Activated CD8-positive, alpha-beta T cell treated with anti-CD3 and anti-CD28 coated beads, Interleukin-2, amount 10 ng/mL, durations not matched to agents 7 days and 5 days (primary cell): Measurements from ENCODE around the gene NOP14. TPM values are rescaled to one million over a fixed set of nuclear protein-coding genes. Genes with fewer than 3 reads are reported as not detected.
A peak's percentile ranks its signal among the peaks of the same experiment; 100 is the strongest.
"Not testable (repeated sequence)": the region's sequence is repeated elsewhere in the genome, so short reads cannot be mapped to it uniquely, and the experiment has no call there.

Experiments used
- ATAC-seq: fragments of 150-1000 bp; cut with Tn5 transposase; one replicate; pipeline ENCODE4 v1.10.0; 2021; ENCODE audit warnings: moderate library complexity
- CTCF ChIA-PET: fragments of 350-600 bp; sonication (Branson Sonifier 250); formaldehyde crosslinking; loops from one replicate; lab custom pipeline; 2021; ENCODE audit warnings: antibody characterized with exemption; lab: Charles Lee
- POLR2A ChIA-PET: fragments of 350-600 bp; sonication (Branson Sonifier 250); formaldehyde crosslinking; loops from one replicate; lab custom pipeline; 2021; ENCODE audit warnings: antibody characterized with exemption; lab: Charles Lee
- DNase-seq: peaks from one replicate; pipeline ENCODE4 v3.0.0-alpha.2; 2020
- H3K27ac Mint-ChIP-seq: one replicate; pipeline ENCODE4 v1.8.0; 2021; ENCODE audit warnings: mild to moderate bottlenecking, mixed read lengths
- H3K27me3 Mint-ChIP-seq: one replicate; pipeline ENCODE4 v1.8.0; 2021; ENCODE audit warnings: low read depth, mixed read lengths
- H3K36me3 Mint-ChIP-seq: one replicate; pipeline ENCODE4 v1.8.0; 2021; ENCODE audit warnings: low read depth, mixed read lengths
- H3K4me1 Mint-ChIP-seq: one replicate; pipeline ENCODE4 v1.8.0; 2021; ENCODE audit warnings: low read depth, mixed read lengths
- H3K4me3 Mint-ChIP-seq: one replicate; pipeline ENCODE4 v1.8.0; 2021; ENCODE audit warnings: mild to moderate bottlenecking, mixed read lengths
- H3K9me3 Mint-ChIP-seq: one replicate; pipeline ENCODE4 v1.8.0; 2022; ENCODE audit warnings: mixed read lengths; ENCODE audit not compliant: insufficient read depth
- total RNA-seq, 2 experiments: library from RNA; stranded (reverse); gene quantifications; one replicate each; pipeline ENCODE4 v1.2.3, GENCODE V29; 2021

The NOP14 gene
- total RNA-seq, 2 experiments from 2014 or later: 47.6 to 52.3 TPM

- Mint-ChIP-seq H3K4me3 (no peak overlapping the region), H3K36me3 (peaks cover 70% of the 10 kb centered on the region), H3K27me3 (no peaks in the 10 kb centered on the region), H3K9me3 (no peaks in the 10 kb centered on the region), H3K27ac (no peak overlapping the region), H3K4me1 (peaks cover 12% of the 10 kb centered on the region)
- ATAC-seq (no peak), DNase-seq (no peak)
- ChIA-PET POLR2A (interaction anchor here (0.7 to 1.3 kb wide), 2 partner anchors 11 to 102 kb away, joined by 3 to 6 read pairs; no protein-coding TSS in a partner anchor), CTCF (interaction anchor here (2.1 kb wide), 1 partner anchor 183 kb away, joined by 10 read pairs; no protein-coding TSS in a partner anchor)
Measured at GRCh38 chr4:2946812-2947600, 16.2 kb downstream of the NOP14 start.

GRCh38 chr4:2945619-2946604 is 17.3 kb downstream of the NOP14 start:
- POLR2A ChIA-PET: interaction anchor here (1.0 to 1.8 kb wide), 3 partner anchors 9 to 10 kb away, joined by 3 to 6 read pairs (median 4); no protein-coding TSS in a partner anchor
- H3K27ac Mint-ChIP-seq, ATAC-seq, H3K9me3 Mint-ChIP-seq, H3K4me3 Mint-ChIP-seq, DNase-seq, H3K27me3 Mint-ChIP-seq: not testable (repeated sequence)
- CTCF ChIA-PET: interaction anchor here (1.2 to 2.4 kb wide), 3 partner anchors 8 to 11 kb away, joined by 5 to 12 read pairs (median 7); no protein-coding TSS in a partner anchor
- H3K4me1 Mint-ChIP-seq: peaks cover 19% of the 10 kb centered on the region
- peaks cover 71% of the 10 kb centered on the region for H3K36me3 Mint-ChIP-seq

- DNase-seq: no peak
- H3K27me3 Mint-ChIP-seq: no peaks in the 10 kb centered on the region
- no peak overlapping the region for H3K4me3 Mint-ChIP-seq
- no peak for ATAC-seq
- no peaks in the 10 kb centered on the region for H3K9me3 Mint-ChIP-seq
- H3K4me1 Mint-ChIP-seq: peaks cover 28% of the 10 kb centered on the region
- H3K27ac Mint-ChIP-seq: no peak overlapping the region
- POLR2A ChIA-PET: interaction anchor here (1.0 to 1.8 kb wide), 2 partner anchors 8 to 9 kb away, joined by 3 to 4 read pairs; no protein-coding TSS in a partner anchor
- CTCF ChIA-PET: interaction anchor here (1.2 to 2.4 kb wide), 5 partner anchors 9 to 181 kb away, joined by 3 to 12 read pairs (median 5); no protein-coding TSS in a partner anchor
- peaks cover 74% of the 10 kb centered on the region for H3K36me3 Mint-ChIP-seq
Measured at GRCh38 chr4:2944586-2945526, 18.4 kb downstream of the NOP14 start.

GRCh38 chr4:2944091-2944482 is 19.1 kb downstream of the NOP14 start:
- H3K27me3 Mint-ChIP-seq: no peaks in the 10 kb centered on the region

GRCh38 chr4:2943364-2944090 is 19.7 kb downstream of the NOP14 start:
- ATAC-seq (no peak), DNase-seq (no peak)
- peak overlapping the region; percentile 52 for H3K27ac Mint-ChIP-seq
- no peak overlapping the region for H3K4me3 Mint-ChIP-seq
- H3K9me3 Mint-ChIP-seq: no peaks in the 10 kb centered on the region
- H3K27me3 Mint-ChIP-seq: no peaks in the 10 kb centered on the region
- H3K36me3 Mint-ChIP-seq: peaks cover 73% of the 10 kb centered on the region
- ChIA-PET POLR2A (no interaction called here), CTCF (interaction anchor here (0.6 to 2.4 kb wide), 6 partner anchors 8 to 179 kb away, joined by 3 to 12 read pairs (median 4); no protein-coding TSS in a partner anchor)
- H3K4me1 Mint-ChIP-seq: peaks cover 36% of the 10 kb centered on the region

More at GRCh38 chr4:2944091-2944482, 19.1 kb downstream of the NOP14 start:
- H3K36me3 Mint-ChIP-seq: peaks cover 74% of the 10 kb centered on the region
- ATAC-seq: no peak
- POLR2A ChIA-PET: interaction anchor here (1.8 kb wide), 1 partner anchor 8 kb away, joined by 4 read pairs; no protein-coding TSS in a partner anchor
- H3K27ac Mint-ChIP-seq: no peak overlapping the region
- H3K4me3 Mint-ChIP-seq: no peak overlapping the region
- CTCF ChIA-PET: interaction anchor here (0.6 to 2.4 kb wide), 5 partner anchors 9 to 180 kb away, joined by 3 to 12 read pairs (median 5); no protein-coding TSS in a partner anchor
- H3K4me1 Mint-ChIP-seq: peaks cover 32% of the 10 kb centered on the region
- H3K9me3 Mint-ChIP-seq: no peaks in the 10 kb centered on the region
- no peak for DNase-seq

GRCh38 chr4:2942532-2943363 is 20.5 kb downstream of the NOP14 start:
- no peaks in the 10 kb centered on the region for H3K27me3 Mint-ChIP-seq
- peaks cover 38% of the 10 kb centered on the region for H3K4me1 Mint-ChIP-seq
- peak overlapping the region; percentile 15 for H3K4me3 Mint-ChIP-seq
- DNase-seq: no peak
- ChIA-PET POLR2A (no interaction called here), CTCF (interaction anchor here (1.1 to 1.8 kb wide), 2 partner anchors 12 to 179 kb away, joined by 4 to 5 read pairs; no protein-coding TSS in a partner anchor)
- peak; percentile 35 for ATAC-seq
- peaks cover 70% of the 10 kb centered on the region for H3K36me3 Mint-ChIP-seq
- no peaks in the 10 kb centered on the region for H3K9me3 Mint-ChIP-seq
- H3K27ac Mint-ChIP-seq: peak overlapping the region; percentile 84

- H3K4me1 Mint-ChIP-seq: peaks cover 43% of the 10 kb centered on the region
- DNase-seq: no peak
Measured at GRCh38 chr4:2942037-2942531, 21.1 kb downstream of the NOP14 start.

GRCh38 chr4:2941138-2942036 is 21.8 kb downstream of the NOP14 start:
- H3K9me3 Mint-ChIP-seq: no peaks in the 10 kb centered on the region
- H3K36me3 Mint-ChIP-seq: peaks cover 72% of the 10 kb centered on the region
- ChIA-PET CTCF (interaction anchor here (0.7 to 1.3 kb wide), 2 partner anchors 13 to 130 kb away, joined by 3 read pairs; no protein-coding TSS in a partner anchor), POLR2A (interaction anchor here (0.8 kb wide), 1 partner anchor 205 kb away, joined by 3 read pairs; no protein-coding TSS in a partner anchor)
- DNase-seq (no peak), ATAC-seq (no peak)
- peaks cover 50% of the 10 kb centered on the region for H3K4me1 Mint-ChIP-seq
- H3K27me3 Mint-ChIP-seq: no peaks in the 10 kb centered on the region
- no peak overlapping the region for H3K4me3 Mint-ChIP-seq
- H3K27ac Mint-ChIP-seq: peak overlapping the region; percentile 84

More at GRCh38 chr4:2942037-2942531, 21.1 kb downstream of the NOP14 start:
- Mint-ChIP-seq H3K9me3 (no peaks in the 10 kb centered on the region), H3K4me3 (peak overlapping the region; percentile 15), H3K27me3 (no peaks in the 10 kb centered on the region), H3K27ac (peak overlapping the region; percentile 84), H3K36me3 (peaks cover 70% of the 10 kb centered on the region)
- ChIA-PET CTCF (interaction anchor here (0.7 to 1.1 kb wide), 2 partner anchors 12 to 130 kb away, joined by 3 to 4 read pairs; no protein-coding TSS in a partner anchor), POLR2A (no interaction called here)
- peak; percentile 25 for ATAC-seq
